Astrocyte of the cerebellum (primary cell): ENCODE measurements around the gene EEFSEC.

Experiments
- DNase-seq: peaks from one replicate; pipeline ENCODE4 v3.0.0-alpha.2; 2011; ENCODE audit warnings: low read depth
- H3K4me3 ChIP-seq: 2 replicates; pipeline ENCODE4 v1.5.1; 2011; ENCODE audit warnings: mild to moderate bottlenecking, low read depth, low read length, moderate library complexity
- CTCF ChIP-seq: IDR thresholded peaks from 2 replicates; pipeline ENCODE4 v1.5.1; 2012; ENCODE audit warnings: low read length, low read depth, moderate library complexity, mild to moderate bottlenecking; ENCODE audit errors: missing control alignments
- in situ Hi-C: cut with HindIII; loops from 2 replicates; pipeline ENCODE4 v1.10.0; 2017; ENCODE audit warnings: low sequenced_read_pairs

EEFSEC gene

GRCh38 chr3:128413003-128413370 is 259.7 kb downstream of the EEFSEC start:
- in situ Hi-C loops = no loop called here
- no peak overlapping the region for H3K4me3 ChIP-seq
- no peak for DNase-seq
- no peak for TF ChIP-seq CTCF

- no peak overlapping the region for H3K4me3 ChIP-seq
- no peak for DNase-seq
- TF ChIP-seq CTCF = no peak
- in situ Hi-C loops = no loop called here
These were observed 260.3 kb downstream of the EEFSEC start for GRCh38 chr3:128413413-128414205.

- TF ChIP-seq CTCF = no peak
- DNase-seq = no peak
- in situ Hi-C loops = no loop called here
- no peak overlapping the region for H3K4me3 ChIP-seq
These were observed 262.0 kb downstream of the EEFSEC start for GRCh38 chr3:128415200-128415772.

GRCh38 chr3:128415773-128416577 is 262.7 kb downstream of the EEFSEC start:
- in situ Hi-C loops = no loop called here
- H3K4me3 ChIP-seq = no peak overlapping the region
- DNase-seq = no peak
- TF ChIP-seq CTCF = no peak

- in situ Hi-C loops = no loop called here
- DNase-seq = peak; percentile 96
- no peak for TF ChIP-seq CTCF
- no peak overlapping the region for H3K4me3 ChIP-seq
These were observed 263.4 kb downstream of the EEFSEC start for GRCh38 chr3:128416578-128417211.

- in situ Hi-C loops = no loop called here
- no peak overlapping the region for H3K4me3 ChIP-seq
- TF ChIP-seq CTCF = no peak
- no peak for DNase-seq
These were observed 265.6 kb downstream of the EEFSEC start for GRCh38 chr3:128418900-128419299.
